ENCODE measurements around the gene MAP3K21.

DNA sequence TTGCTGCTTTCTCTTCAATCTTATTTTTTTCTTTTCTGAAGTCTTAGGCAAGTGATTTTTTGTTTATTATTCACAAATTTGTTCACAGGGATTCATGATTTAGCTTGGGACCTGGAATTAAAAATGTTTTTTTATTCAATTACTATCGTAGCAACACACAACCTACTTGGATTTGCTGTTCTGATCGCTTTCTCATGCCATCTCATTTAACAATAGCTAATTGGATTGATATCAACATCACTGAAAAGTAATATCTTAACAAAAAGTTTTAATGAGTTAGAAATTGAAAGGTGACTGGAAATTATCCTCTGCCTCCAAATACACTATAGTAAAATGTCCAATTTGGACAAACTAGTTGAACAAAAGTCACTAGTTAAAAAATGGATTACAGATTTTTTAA, 32.4 kb downstream of the MAP3K21 start:
- TF ChIP-seq EP300 (conservative IDR thresholded peaks at IDR 0.05; ENCODE audit: poor library complexity, severe bottlenecking) (no peak), EZH2 (IDR thresholded peaks at IDR 0.05; ENCODE audit: borderline replicate concordance, insufficient read depth, low read length, poor library complexity, severe bottlenecking) (no peak), POLR2AphosphoS5 (IDR thresholded peaks at IDR 0.05) (no peak), RAD21 (conservative IDR thresholded peaks at IDR 0.05) (no peak), TAF1 (IDR thresholded peaks at IDR 0.05; ENCODE audit: low read depth) (no peak), SMC3 (conservative IDR thresholded peaks at IDR 0.05; ENCODE audit: poor library complexity) (no peak), MXI1 (conservative IDR thresholded peaks at IDR 0.05; ENCODE audit: poor library complexity, severe bottlenecking) (no peak)
- TF ChIP-seq, protein P1, sequence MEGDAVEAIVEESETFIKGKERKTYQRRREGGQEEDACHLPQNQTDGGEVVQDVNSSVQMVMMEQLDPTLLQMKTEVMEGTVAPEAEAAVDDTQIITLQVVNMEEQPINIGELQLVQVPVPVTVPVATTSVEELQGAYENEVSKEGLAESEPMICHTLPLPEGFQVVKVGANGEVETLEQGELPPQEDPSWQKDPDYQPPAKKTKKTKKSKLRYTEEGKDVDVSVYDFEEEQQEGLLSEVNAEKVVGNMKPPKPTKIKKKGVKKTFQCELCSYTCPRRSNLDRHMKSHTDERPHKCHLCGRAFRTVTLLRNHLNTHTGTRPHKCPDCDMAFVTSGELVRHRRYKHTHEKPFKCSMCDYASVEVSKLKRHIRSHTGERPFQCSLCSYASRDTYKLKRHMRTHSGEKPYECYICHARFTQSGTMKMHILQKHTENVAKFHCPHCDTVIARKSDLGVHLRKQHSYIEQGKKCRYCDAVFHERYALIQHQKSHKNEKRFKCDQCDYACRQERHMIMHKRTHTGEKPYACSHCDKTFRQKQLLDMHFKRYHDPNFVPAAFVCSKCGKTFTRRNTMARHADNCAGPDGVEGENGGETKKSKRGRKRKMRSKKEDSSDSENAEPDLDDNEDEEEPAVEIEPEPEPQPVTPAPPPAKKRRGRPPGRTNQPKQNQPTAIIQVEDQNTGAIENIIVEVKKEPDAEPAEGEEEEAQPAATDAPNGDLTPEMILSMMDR (IDR thresholded peaks at IDR 0.05; ENCODE audit: poor library complexity, severe bottlenecking) = no peak
- TF ChIP-seq, protein P2, sequence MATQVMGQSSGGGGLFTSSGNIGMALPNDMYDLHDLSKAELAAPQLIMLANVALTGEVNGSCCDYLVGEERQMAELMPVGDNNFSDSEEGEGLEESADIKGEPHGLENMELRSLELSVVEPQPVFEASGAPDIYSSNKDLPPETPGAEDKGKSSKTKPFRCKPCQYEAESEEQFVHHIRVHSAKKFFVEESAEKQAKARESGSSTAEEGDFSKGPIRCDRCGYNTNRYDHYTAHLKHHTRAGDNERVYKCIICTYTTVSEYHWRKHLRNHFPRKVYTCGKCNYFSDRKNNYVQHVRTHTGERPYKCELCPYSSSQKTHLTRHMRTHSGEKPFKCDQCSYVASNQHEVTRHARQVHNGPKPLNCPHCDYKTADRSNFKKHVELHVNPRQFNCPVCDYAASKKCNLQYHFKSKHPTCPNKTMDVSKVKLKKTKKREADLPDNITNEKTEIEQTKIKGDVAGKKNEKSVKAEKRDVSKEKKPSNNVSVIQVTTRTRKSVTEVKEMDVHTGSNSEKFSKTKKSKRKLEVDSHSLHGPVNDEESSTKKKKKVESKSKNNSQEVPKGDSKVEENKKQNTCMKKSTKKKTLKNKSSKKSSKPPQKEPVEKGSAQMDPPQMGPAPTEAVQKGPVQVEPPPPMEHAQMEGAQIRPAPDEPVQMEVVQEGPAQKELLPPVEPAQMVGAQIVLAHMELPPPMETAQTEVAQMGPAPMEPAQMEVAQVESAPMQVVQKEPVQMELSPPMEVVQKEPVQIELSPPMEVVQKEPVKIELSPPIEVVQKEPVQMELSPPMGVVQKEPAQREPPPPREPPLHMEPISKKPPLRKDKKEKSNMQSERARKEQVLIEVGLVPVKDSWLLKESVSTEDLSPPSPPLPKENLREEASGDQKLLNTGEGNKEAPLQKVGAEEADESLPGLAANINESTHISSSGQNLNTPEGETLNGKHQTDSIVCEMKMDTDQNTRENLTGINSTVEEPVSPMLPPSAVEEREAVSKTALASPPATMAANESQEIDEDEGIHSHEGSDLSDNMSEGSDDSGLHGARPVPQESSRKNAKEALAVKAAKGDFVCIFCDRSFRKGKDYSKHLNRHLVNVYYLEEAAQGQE (IDR thresholded peaks at IDR 0.05; ENCODE audit: borderline replicate concordance) = no peak

Measured in neural cell (in vitro differentiated cells).